CD14-positive monocyte (primary cell): ENCODE data around the gene PROKR1. TPM values are rescaled to one million over a fixed set of nuclear protein-coding genes. Genes with fewer than 3 reads are reported as not detected.

Experiments
- DNase-seq, 3 donors: peaks; one replicate each; pipeline ENCODE4 v3.0.0-alpha.2; 2011 to 2022
- H2AFZ ChIP-seq: 2 replicates; pipeline ENCODE4 v1.6.0; 2012; ENCODE audit warnings: mild to moderate bottlenecking, low read depth, low read length, inconsistent platforms; ENCODE audit not compliant: insufficient read depth, poor library complexity, severe bottlenecking
- H3K27ac ChIP-seq, 2 donors: 1 replicate in 1 of 2; 2 replicates in 1 of 2; pipeline ENCODE4 v1.5.1; 2012 to 2013; ENCODE audit warnings: low read length in 2 of 2, control low read depth in 1 of 2, inconsistent platforms in 1 of 2, low read depth in 1 of 2, mild to moderate bottlenecking in 1 of 2
- H3K27me3 ChIP-seq, 2 donors: one replicate each; pipeline versions ENCODE4 v1.6.0 to v1.6.1; 2011 to 2013; ENCODE audit warnings: low read length in 2 of 2; ENCODE audit not compliant: control insufficient read depth in 2 of 2, insufficient read depth in 2 of 2
- H3K36me3 ChIP-seq, 2 donors: replicated peaks in 1 of 2; 1 replicate in 1 of 2; 2 replicates in 1 of 2; pipeline versions ENCODE4 v1.5.1 to v1.6.1; 2012 to 2013; ENCODE audit warnings: low read length in 2 of 2, control low read depth in 1 of 2, inconsistent platforms in 1 of 2, mild to moderate bottlenecking in 1 of 2; ENCODE audit not compliant: insufficient read depth in 2 of 2, control insufficient read depth in 1 of 2
- H3K4me1 ChIP-seq, 2 donors: 1 replicate in 1 of 2; 2 replicates in 1 of 2; pipeline versions ENCODE4 v1.5.1 to v1.6.1; 2012 to 2013; ENCODE audit warnings: low read length in 2 of 2, control low read depth in 1 of 2, inconsistent platforms in 1 of 2, mild to moderate bottlenecking in 1 of 2, moderate library complexity in 1 of 2; ENCODE audit not compliant: insufficient read depth in 2 of 2, control insufficient read depth in 1 of 2
- H3K4me2 ChIP-seq: replicated peaks from 2 replicates; pipeline ENCODE3; 2012; ENCODE audit warnings: low read length, moderate library complexity, mild to moderate bottlenecking; ENCODE audit not compliant: poor library complexity, severe bottlenecking; ENCODE audit errors: extremely low read depth
- H3K4me3 ChIP-seq, 3 experiments: fragments of 200-600 bp in 1 of 3; sonication (generic) in 1 of 3; replicated peaks in 1 of 3; 1 replicate in 2 of 3; 2 replicates in 1 of 3; pipeline ENCODE4 v1.5.1; 2011 to 2013; ENCODE audit warnings: low read length in 3 of 3, mild to moderate bottlenecking in 3 of 3, control low read depth in 2 of 3, low read depth in 2 of 3, inconsistent platforms in 1 of 3, moderate library complexity in 1 of 3
- H3K79me2 ChIP-seq: 2 replicates; pipeline ENCODE4 v1.6.0; 2012; ENCODE audit warnings: mild to moderate bottlenecking, control low read depth, inconsistent platforms, low read length, moderate library complexity; ENCODE audit not compliant: insufficient read depth
- H3K9ac ChIP-seq: 2 replicates; pipeline ENCODE4 v1.6.0; 2017; ENCODE audit warnings: low read length, mild to moderate bottlenecking; ENCODE audit not compliant: insufficient read depth, poor library complexity, severe bottlenecking
- H3K9me3 ChIP-seq, 2 donors: replicated peaks in 1 of 2; 1 replicate in 1 of 2; 2 replicates in 1 of 2; pipeline versions ENCODE4 v1.5.1 to v1.6.1; 2012 to 2013; ENCODE audit warnings: low read length in 2 of 2, control low read depth in 1 of 2; ENCODE audit not compliant: control insufficient read depth in 1 of 2, insufficient read depth in 1 of 2
- H4K20me1 ChIP-seq: 2 replicates; pipeline ENCODE4 v1.6.0; 2012; ENCODE audit warnings: mild to moderate bottlenecking, low read length, control low read depth, moderate library complexity; ENCODE audit not compliant: insufficient read depth
- H3K27ac Mint-ChIP-seq, 7 donors: one replicate each; pipeline ENCODE4 v1.8.0; 2020; ENCODE audit warnings: mild to moderate bottlenecking in 7 of 7, mixed read lengths in 7 of 7, moderate library complexity in 6 of 7, inconsistent platforms in 2 of 7
- H3K27me3 Mint-ChIP-seq, 3 donors: one replicate each; pipeline ENCODE4 v1.8.0; 2021 to 2022; ENCODE audit warnings: low read depth in 3 of 3, mild to moderate bottlenecking in 3 of 3, mixed read lengths in 3 of 3, moderate library complexity in 3 of 3, inconsistent platforms in 1 of 3
- H3K36me3 Mint-ChIP-seq, 2 donors: one replicate each; pipeline ENCODE4 v1.8.0; 2020; ENCODE audit warnings: mixed read lengths in 2 of 2, inconsistent platforms in 1 of 2, mild to moderate bottlenecking in 1 of 2
- H3K4me1 Mint-ChIP-seq: one replicate; pipeline ENCODE4 v1.8.0; 2020; ENCODE audit warnings: mild to moderate bottlenecking, mixed read lengths
- H3K4me3 Mint-ChIP-seq, 2 donors: one replicate each; pipeline ENCODE4 v1.8.0; 2020; ENCODE audit warnings: mild to moderate bottlenecking in 2 of 2, mixed read lengths in 2 of 2, moderate library complexity in 1 of 2
- H3K9me3 Mint-ChIP-seq, 7 donors: one replicate each; pipeline ENCODE4 v1.8.0; 2020 to 2022; ENCODE audit warnings: mixed read lengths in 7 of 7, mild to moderate bottlenecking in 6 of 7, moderate library complexity in 6 of 7, inconsistent platforms in 2 of 7
- CTCF ChIP-seq: fragments of 200-600 bp; IDR thresholded peaks from one replicate; pipeline ENCODE4 v1.8.0; 2022; ENCODE audit warnings: antibody characterized with exemption, mild to moderate bottlenecking
- WGBS: methylation state at CpG from one replicate; pipeline ENCODE4 v1.1.5; 2013; ENCODE audit warnings: missing lambda C conversion rate; ENCODE audit not compliant: insufficient coverage; 5-methylcytosine and 5-hydroxymethylcytosine counted together
- intact Hi-C, 2 donors: fragments of 100-400 bp; cut with micrococcal nuclease; formaldehyde crosslinking; loops; one replicate each; pipeline versions ENCODE4 v1.15.0 to v1.15.1; 2023
- polyA plus RNA-seq, 3 donors: library from polyadenylated mRNA; depleted of rRNA in 1 of 3; unstranded in 2 of 3; stranded (reverse) in 1 of 3; fragments of 300-500 nt in 2 of 3; fragments of >200 nt in 1 of 3; fragmentation: Illumina TruSeq in 2 of 3; gene quantifications; 1 replicate in 2 of 3; 2 replicates in 1 of 3; pipeline ENCODE4 v1.2.3, GENCODE V29; 2012 to 2021

The PROKR1 gene
- polyA plus RNA-seq, 3 donors, result 0.01 TPM; not detected in 2

- H3K27me3 Mint-ChIP-seq, result peaks cover 4 to 8% (median 6%) of the 10 kb centered on the region in 3 donors
- peak overlapping the region; percentile 9 to 76 for H3K4me3 Mint-ChIP-seq
- peaks cover 12 to 14% of the 10 kb centered on the region in 2 donors for H3K4me1 ChIP-seq
- H4K20me1 ChIP-seq, result no peaks in the 10 kb centered on the region
- 0% methylated on average over 2 of the region's 10 CpGs for WGBS
- no peaks in the 10 kb centered on the region for H3K36me3 ChIP-seq
- peak overlapping the region; percentile 28 for H3K4me2 ChIP-seq
- H3K79me2 ChIP-seq, result no peaks in the 10 kb centered on the region
- DNase-seq, result peak; percentile 11 to 47 (median 11)
- peak overlapping the region in 1 of 7 donors; percentile 26 for H3K27ac Mint-ChIP-seq
- peak overlapping the region in 1 of 3 experiments; percentile 8 for H3K4me3 ChIP-seq
- no peaks in the 10 kb centered on the region for H3K36me3 Mint-ChIP-seq
- H3K4me1 Mint-ChIP-seq, result peaks cover 20% of the 10 kb centered on the region
- peak overlapping the region; percentile 9 for H2AFZ ChIP-seq
- intact Hi-C loops, result no loop called here
- H3K9ac ChIP-seq, result no peak overlapping the region
- TF ChIP-seq CTCF, result no peak
- no peaks in the 10 kb centered on the region for H3K9me3 ChIP-seq
- H3K9me3 Mint-ChIP-seq, result peaks cover 0 to 5% (median 3%) of the 10 kb centered on the region in 7 donors
- H3K27ac ChIP-seq, result no peak overlapping the region
- no peaks in the 10 kb centered on the region for H3K27me3 ChIP-seq
Measured at GRCh38 chr2:68653538-68653982, 10.2 kb downstream of the PROKR1 start.

GRCh38 chr2:68658266-68658665 is 14.9 kb downstream of the PROKR1 start:
- Histone ChIP-seq H3K27ac (no peak overlapping the region), H3K27me3 (no peaks in the 10 kb centered on the region), H3K4me2 (no peak overlapping the region), H3K9me3 (no peaks in the 10 kb centered on the region), H2AFZ (no peak overlapping the region), H3K79me2 (no peaks in the 10 kb centered on the region), H4K20me1 (no peaks in the 10 kb centered on the region), H3K36me3 (no peaks in the 10 kb centered on the region), H3K4me3 (no peak overlapping the region), H3K9ac (no peak overlapping the region), H3K4me1 (peaks cover 22 to 24% of the 10 kb centered on the region in 2 donors)
- peaks cover 1 to 8% (median 6%) of the 10 kb centered on the region in 3 donors for H3K27me3 Mint-ChIP-seq
- peaks cover 28% of the 10 kb centered on the region for H3K4me1 Mint-ChIP-seq
- TF ChIP-seq CTCF, result no peak
- H3K36me3 Mint-ChIP-seq, result no peaks in the 10 kb centered on the region
- no CpG with 5 or more reads among the region's 6 CpGs for WGBS
- intact Hi-C loops, result no loop called here
- H3K27ac Mint-ChIP-seq, result no peak overlapping the region
- H3K4me3 Mint-ChIP-seq, result no peak overlapping the region
- no peak for DNase-seq
- H3K9me3 Mint-ChIP-seq, result peaks cover 0 to 5% (median 4%) of the 10 kb centered on the region in 7 donors
